ENCODE measurements around the gene LHFPL3. TPM values are rescaled to one million over a fixed set of nuclear protein-coding genes. Genes with fewer than 3 reads are reported as not detected.

Gene LHFPL3
- total and polyA plus RNA-seq, 2 donors (not counting 1 experiment from before 2014, with no cell fraction given), result not detected

DNA sequence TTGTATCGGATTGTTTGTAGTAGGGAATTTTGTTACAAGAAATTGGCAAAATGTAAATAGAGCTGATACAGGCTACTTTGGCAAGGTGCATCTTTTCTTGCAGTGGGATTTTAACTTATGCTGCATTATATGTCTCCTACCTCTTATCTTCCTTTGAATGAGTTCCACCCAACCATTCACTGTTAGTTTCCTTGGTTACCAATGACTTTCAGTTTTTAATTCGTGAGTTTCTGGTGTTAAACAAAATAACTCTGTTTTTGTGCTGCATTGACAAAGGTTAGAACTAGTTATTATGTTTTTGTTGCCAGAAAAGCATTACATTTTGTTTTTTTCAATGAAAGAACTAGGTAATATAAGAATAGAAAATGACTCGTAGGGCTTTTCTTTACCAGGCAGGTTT lies 327.2 kb downstream of the LHFPL3 start:
- H4K20me1 ChIP-seq (ENCODE audit: control insufficient read depth, insufficient read depth, low read length, poor library complexity, severe bottlenecking), result no peaks in the 10 kb centered on the region
- H2AFZ ChIP-seq (ENCODE audit: insufficient read depth, low read depth, low read length, poor library complexity, severe bottlenecking), result no peak overlapping the region
- H3K79me2 ChIP-seq (ENCODE audit: control insufficient read depth, insufficient read depth, low read length), result no peaks in the 10 kb centered on the region
- TF ChIP-seq EZH2 (IDR thresholded peaks at IDR 0.05; ENCODE audit: borderline replicate concordance, insufficient read depth, low read depth, low read length, poor library complexity, severe bottlenecking), result no peak
- TF ChIP-seq, protein P1, sequence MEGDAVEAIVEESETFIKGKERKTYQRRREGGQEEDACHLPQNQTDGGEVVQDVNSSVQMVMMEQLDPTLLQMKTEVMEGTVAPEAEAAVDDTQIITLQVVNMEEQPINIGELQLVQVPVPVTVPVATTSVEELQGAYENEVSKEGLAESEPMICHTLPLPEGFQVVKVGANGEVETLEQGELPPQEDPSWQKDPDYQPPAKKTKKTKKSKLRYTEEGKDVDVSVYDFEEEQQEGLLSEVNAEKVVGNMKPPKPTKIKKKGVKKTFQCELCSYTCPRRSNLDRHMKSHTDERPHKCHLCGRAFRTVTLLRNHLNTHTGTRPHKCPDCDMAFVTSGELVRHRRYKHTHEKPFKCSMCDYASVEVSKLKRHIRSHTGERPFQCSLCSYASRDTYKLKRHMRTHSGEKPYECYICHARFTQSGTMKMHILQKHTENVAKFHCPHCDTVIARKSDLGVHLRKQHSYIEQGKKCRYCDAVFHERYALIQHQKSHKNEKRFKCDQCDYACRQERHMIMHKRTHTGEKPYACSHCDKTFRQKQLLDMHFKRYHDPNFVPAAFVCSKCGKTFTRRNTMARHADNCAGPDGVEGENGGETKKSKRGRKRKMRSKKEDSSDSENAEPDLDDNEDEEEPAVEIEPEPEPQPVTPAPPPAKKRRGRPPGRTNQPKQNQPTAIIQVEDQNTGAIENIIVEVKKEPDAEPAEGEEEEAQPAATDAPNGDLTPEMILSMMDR (IDR thresholded peaks at IDR 0.05), result no peak
- H3K27ac ChIP-seq (ENCODE audit: low read length in 2 of 2), result no peak overlapping the region
- DNase-seq (no peak), ATAC-seq (ENCODE audit: low read depth) (no peak)
- no peak overlapping the region for H3K9ac ChIP-seq (ENCODE audit: low read length)
- intact Hi-C loops (cut with micrococcal nuclease), result no loop called here
- H3K4me1 ChIP-seq (ENCODE audit: control insufficient read depth in 2 of 2, insufficient read depth in 2 of 2, low read length in 2 of 2), result no peaks in the 10 kb centered on the region
- ChIA-PET POLR2A (no interaction called here), CTCF (no interaction called here)
- no peaks in the 10 kb centered on the region for H3K9me3 ChIP-seq (ENCODE audit: control extremely low read depth in 1 of 3, control insufficient read depth in 2 of 3, insufficient read depth in 1 of 3, low read length in 2 of 3)
- Mint-ChIP-seq H3K27ac (no peak overlapping the region), H3K4me1 (no peaks in the 10 kb centered on the region), H3K9me3 (ENCODE audit: insufficient read depth) (no peaks in the 10 kb centered on the region), H3K27me3 (peaks cover 5% of the 10 kb centered on the region), H3K4me3 (no peak overlapping the region)
- no peak overlapping the region for H3K4me3 ChIP-seq (ENCODE audit: control extremely low read depth in 1 of 5, extremely low read depth in 1 of 5, insufficient read depth in 1 of 5, low read depth in 2 of 5, low read length in 4 of 5)
- H3K36me3 ChIP-seq (replicated peaks in 1 of 2; ENCODE audit: control extremely low read depth in 1 of 2, control insufficient read depth in 1 of 2, extremely low read depth in 1 of 2, insufficient read depth in 2 of 2, low read length in 1 of 2), result no peaks in the 10 kb centered on the region
- no peak overlapping the region for H3K4me2 ChIP-seq (replicated peaks; ENCODE audit: low read depth, low read length, poor library complexity, severe bottlenecking)
- WGBS (ENCODE audit: insufficient coverage), result 100% methylated on average over 1 of the region's 3 CpGs
- peaks cover 0 to 2% (median 0%) of the 10 kb centered on the region in 4 experiments for H3K27me3 ChIP-seq (replicated peaks in 1 of 4; ENCODE audit: control extremely low read depth in 1 of 4, control insufficient read depth in 3 of 4, insufficient read depth in 4 of 4, low read length in 3 of 4)

GRCh38 chr7:104656467-104656866 lies 328.1 kb downstream of the LHFPL3 start:
- Mint-ChIP-seq H3K27ac (no peak overlapping the region), H3K9me3 (ENCODE audit: insufficient read depth) (no peaks in the 10 kb centered on the region), H3K4me1 (no peaks in the 10 kb centered on the region), H3K4me3 (no peak overlapping the region), H3K27me3 (peaks cover 5% of the 10 kb centered on the region)
- no peak overlapping the region for H2AFZ ChIP-seq (ENCODE audit: insufficient read depth, low read depth, low read length, poor library complexity, severe bottlenecking)
- CTCF ChIA-PET, result no interaction called here
- no peaks in the 10 kb centered on the region for H3K4me1 ChIP-seq (ENCODE audit: control insufficient read depth in 2 of 2, insufficient read depth in 2 of 2, low read length in 2 of 2)
- no peaks in the 10 kb centered on the region for H4K20me1 ChIP-seq (ENCODE audit: control insufficient read depth, insufficient read depth, low read length, poor library complexity, severe bottlenecking)
- TF ChIP-seq, protein P1 (IDR thresholded peaks at IDR 0.05), result no peak
- TF ChIP-seq EZH2 (IDR thresholded peaks at IDR 0.05; ENCODE audit: borderline replicate concordance, insufficient read depth, low read depth, low read length, poor library complexity, severe bottlenecking), result no peak
- no peak overlapping the region for H3K27ac ChIP-seq (ENCODE audit: low read length in 2 of 2)
- WGBS (ENCODE audit: insufficient coverage), result no CpG with 5 or more reads among the region's 1 CpG
- no peaks in the 10 kb centered on the region for H3K9me3 ChIP-seq (ENCODE audit: control extremely low read depth in 1 of 3, control insufficient read depth in 2 of 3, insufficient read depth in 1 of 3, low read length in 2 of 3)
- H3K4me3 ChIP-seq (ENCODE audit: control extremely low read depth in 1 of 5, extremely low read depth in 1 of 5, insufficient read depth in 1 of 5, low read depth in 2 of 5, low read length in 4 of 5), result no peak overlapping the region
- POLR2A ChIA-PET, result no interaction called here
- H3K27me3 ChIP-seq (replicated peaks in 1 of 4; ENCODE audit: control extremely low read depth in 1 of 4, control insufficient read depth in 3 of 4, insufficient read depth in 4 of 4, low read length in 3 of 4), result no peaks in the 10 kb centered on the region
- intact Hi-C loops (cut with micrococcal nuclease), result no loop called here
- no peaks in the 10 kb centered on the region for H3K79me2 ChIP-seq (ENCODE audit: control insufficient read depth, insufficient read depth, low read length)
- ATAC-seq (ENCODE audit: low read depth) (no peak), DNase-seq (no peak)
- H3K36me3 ChIP-seq (replicated peaks in 1 of 2; ENCODE audit: control extremely low read depth in 1 of 2, control insufficient read depth in 1 of 2, extremely low read depth in 1 of 2, insufficient read depth in 2 of 2, low read length in 1 of 2), result no peaks in the 10 kb centered on the region
- no peak overlapping the region for H3K9ac ChIP-seq (ENCODE audit: low read length)
- H3K4me2 ChIP-seq (replicated peaks; ENCODE audit: low read depth, low read length, poor library complexity, severe bottlenecking), result no peak overlapping the region

Data from B cell (primary cell).